GM21447 (cell line): ENCODE results near the gene SPAG17.
"Not testable (repeated sequence)": the region's sequence is repeated elsewhere in the genome, so short reads cannot be mapped to it uniquely, and the experiment has no call there.

ENCODE experiments used
- ATAC-seq: cut with Tn5 transposase; IDR thresholded peaks from one replicate; pipeline ENCODE4 v1.9.1; 2021; ENCODE audit not compliant: unreplicated experiment

Gene SPAG17

DNA sequence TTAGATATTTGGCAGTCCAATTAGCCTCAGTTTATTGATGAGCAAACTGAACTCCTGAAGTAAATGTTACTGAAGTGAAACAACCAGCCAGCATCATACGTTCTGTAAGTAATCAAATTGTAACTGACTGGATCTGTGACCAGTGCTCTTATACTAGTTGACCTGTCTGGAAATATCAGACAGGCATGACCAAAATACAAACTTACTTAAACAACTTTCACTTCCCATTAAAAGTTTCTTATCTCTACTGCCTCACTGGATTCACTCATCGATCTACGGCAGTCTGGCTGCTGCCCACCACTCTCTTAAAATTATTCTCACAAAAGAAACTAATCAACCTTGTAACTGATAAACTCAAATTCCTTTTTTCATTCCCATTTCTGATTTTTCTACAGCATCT is 199.1 kb downstream of the SPAG17 start:
- ATAC-seq = no peak

- ATAC-seq = no peak
These were observed 199.8 kb downstream of the SPAG17 start for GRCh38 chr1:117985239-117985638.

- ATAC-seq = no peak
These were observed 203.4 kb downstream of the SPAG17 start for GRCh38 chr1:117981455-117982192.

- no peak for ATAC-seq
These were observed 208.6 kb downstream of the SPAG17 start for GRCh38 chr1:117976381-117976780.

DNA sequence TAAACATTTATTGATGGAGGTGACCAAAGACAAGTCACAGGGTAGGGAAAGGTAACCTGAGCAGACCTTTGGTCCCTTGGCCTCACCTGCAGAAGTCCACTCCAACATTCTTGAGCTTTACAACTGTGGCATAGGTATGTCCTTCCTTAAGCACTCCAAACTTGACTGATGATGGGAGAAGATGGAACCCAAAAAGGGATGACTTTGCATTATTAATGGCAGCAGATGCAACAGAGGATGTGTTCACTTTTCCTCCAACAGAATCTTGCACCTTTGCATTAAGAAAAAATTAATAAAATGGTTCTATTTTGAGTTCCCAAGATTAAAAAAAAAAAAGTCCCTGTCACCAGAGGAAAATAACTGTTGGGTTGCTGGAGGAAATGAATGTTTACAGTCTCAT is 213.3 kb downstream of the SPAG17 start:
- no peak for ATAC-seq

DNA sequence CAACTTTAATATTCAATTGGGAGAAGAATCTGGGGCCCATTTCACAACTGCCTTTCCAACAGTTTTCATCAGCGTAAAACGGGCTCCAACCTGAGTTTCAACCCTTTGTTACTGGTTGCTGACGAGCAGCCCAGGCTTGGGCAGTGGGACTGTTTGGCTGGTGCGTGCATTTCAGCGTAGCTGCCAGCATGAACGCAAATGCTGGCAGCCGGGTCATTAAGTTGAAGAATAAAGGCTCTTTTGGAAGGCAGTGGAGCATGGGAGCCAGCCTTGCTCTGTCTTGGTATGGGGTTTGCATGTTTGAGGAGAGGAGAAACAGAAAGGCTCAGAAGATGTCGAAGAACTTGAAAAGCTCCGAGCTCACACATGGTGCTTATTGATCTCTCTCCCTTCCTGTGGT is 214.8 kb downstream of the SPAG17 start:
- ATAC-seq = no peak

DNA sequence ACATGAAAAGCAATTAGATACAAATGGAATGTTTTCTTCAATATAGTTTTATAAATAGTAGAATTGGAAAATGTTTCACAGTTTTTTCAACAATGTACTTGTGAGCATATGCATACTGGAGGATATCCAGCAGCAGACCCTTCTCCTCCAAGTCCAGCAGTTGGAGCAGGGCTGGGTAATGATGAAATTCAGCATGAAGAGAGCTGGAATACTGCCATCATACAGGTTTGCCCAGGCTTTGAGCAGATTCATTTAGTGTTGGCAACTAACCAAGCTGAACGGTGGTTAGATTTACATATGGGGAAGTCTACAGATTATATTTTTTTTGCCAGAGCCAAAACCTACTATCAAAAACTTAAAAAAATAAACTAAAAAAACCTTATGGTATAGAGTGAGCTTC is 217.1 kb downstream of the SPAG17 start:
- no peak for ATAC-seq

GRCh38 chr1:117967477-117967876 is 217.6 kb downstream of the SPAG17 start:
- no peak for ATAC-seq

DNA sequence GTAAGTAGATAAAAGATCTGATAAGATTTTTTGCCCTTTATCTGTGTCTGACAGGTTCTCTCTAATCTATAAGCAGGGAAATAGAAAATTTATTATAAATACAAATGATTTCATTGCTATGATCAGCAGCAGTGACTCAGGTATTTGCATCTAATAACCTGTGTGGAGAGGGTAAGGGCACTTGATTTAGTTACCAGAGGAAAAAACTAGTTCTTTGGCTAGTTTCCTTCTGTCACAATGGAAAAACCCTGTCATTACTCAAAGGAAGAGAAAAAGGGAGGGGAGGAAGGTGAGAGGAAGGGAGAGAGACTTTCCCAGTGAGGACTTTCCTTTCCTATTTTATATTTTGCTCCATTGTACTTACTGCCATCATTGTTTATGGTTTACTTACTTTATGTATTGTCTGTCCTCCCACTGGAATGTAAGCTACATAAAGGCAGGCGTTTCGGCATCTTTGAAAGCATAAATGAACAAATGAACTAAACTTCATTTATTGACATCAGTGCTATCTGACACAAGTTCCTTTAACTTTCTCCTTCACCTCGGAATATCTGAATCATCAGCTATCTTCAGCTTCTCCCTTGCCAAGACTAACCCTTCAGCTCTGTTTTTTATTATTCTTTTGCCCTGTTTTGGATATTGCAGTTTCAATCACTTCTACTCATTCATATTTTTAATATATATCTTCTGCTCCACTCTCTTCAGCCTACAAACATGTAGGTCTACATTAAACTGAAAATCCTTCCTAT is 220.6 kb downstream of the SPAG17 start:
- no peak for ATAC-seq

- ATAC-seq = no peak
These were observed 225.7 kb downstream of the SPAG17 start for GRCh38 chr1:117959364-117959763.

GRCh38 chr1:117952386-117952785 is 232.6 kb downstream of the SPAG17 start:
- ATAC-seq = no peak

GRCh38 chr1:117942293-117942692 is 242.7 kb downstream of the SPAG17 start:
- no peak for ATAC-seq

- no peak for ATAC-seq
These were observed 251.3 kb downstream of the SPAG17 start for GRCh38 chr1:117933769-117934168.

DNA sequence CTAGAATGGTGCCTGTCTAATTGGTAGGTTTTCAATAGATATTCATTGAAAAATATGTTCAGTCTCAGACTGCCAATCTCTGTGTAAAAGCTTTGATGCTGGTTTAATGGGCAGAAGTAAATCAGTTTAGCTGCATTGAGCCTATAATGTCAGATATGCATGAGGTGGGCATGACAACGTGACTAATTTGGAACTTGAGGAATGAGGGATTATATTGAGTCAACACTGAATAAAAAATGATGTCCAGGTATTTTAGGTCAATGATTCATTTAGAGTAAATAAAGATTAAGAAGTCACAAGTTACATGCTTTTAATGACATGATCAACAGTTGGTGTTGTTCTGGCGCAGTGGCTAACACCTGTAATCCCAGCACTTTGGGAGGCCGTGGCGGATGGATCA is 252.5 kb downstream of the SPAG17 start:
- no peak for ATAC-seq

- no peak for ATAC-seq
These were observed 254.5 kb downstream of the SPAG17 start for GRCh38 chr1:117930484-117930883.

DNA sequence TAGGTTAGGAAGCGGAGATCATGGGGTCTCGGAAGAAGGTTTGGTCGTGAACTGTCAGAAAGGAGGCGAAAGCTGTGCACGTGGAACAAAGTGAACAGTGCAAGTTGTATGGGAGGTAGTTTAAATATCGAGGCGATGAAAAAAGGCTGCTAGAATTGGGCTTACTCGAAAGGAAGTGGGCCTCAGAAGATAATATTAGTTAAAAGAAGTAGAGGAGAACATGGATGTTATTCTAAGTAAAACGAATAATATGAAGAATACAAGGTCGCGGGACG is 254.9 kb downstream of the SPAG17 start:
- no peak for ATAC-seq

GRCh38 chr1:117929343-117930172 is 255.5 kb downstream of the SPAG17 start, which contains the start of the genes GDAP2 and WDR3:
Gene GDAP2, minus strand, starts transcription at chr1:117929621. Its CDS starts 9,264 bp downstream, at chr1:117920357.
Gene WDR3, plus strand, starts transcription at chr1:117929739. Its CDS starts 3,581 bp downstream, at chr1:117933320.
- peak; percentile 93 for ATAC-seq

DNA sequence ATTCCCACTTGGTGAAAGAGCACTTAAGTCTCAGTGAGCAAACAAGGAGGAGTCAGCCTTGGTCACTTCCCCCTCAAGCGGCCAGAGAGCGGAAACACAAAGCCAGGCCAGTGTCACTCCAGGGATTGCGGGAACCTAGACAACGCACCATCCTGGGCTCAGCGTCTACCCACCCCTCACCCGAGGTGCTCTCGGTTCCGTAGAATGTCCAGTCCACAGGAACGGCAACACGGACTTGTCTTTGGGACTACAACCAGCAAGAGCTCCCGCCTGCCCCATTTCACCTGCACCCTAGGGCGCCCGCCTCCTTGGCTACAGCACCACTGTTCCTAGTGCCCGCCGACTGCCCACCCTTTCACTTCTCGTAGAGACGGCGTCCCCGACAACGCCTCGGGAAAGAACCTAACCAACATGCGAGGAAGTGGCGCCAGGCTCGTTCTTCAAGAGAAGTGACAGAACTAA is 256.1 kb downstream of the SPAG17 start:
- peak; percentile 48 for ATAC-seq

DNA sequence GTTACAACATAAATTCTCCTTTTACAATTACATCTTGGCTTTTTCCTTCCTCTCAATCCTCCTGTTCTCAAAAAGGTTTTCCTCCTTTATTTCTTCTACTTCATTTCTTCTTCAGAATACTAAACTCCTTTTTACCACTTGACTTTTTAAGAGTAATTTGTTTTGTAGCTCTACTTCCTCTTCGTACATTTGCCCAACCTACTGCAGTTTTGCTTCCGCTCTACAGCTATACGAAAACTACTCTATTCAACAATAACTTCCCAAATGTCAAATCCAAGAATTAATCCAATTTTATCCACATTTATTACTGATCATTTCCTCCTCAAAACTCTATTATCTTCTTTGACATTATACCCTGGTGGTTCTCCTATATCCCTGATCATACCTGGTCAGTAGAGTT is 259.0 kb downstream of the SPAG17 start:
- ATAC-seq = no peak

DNA sequence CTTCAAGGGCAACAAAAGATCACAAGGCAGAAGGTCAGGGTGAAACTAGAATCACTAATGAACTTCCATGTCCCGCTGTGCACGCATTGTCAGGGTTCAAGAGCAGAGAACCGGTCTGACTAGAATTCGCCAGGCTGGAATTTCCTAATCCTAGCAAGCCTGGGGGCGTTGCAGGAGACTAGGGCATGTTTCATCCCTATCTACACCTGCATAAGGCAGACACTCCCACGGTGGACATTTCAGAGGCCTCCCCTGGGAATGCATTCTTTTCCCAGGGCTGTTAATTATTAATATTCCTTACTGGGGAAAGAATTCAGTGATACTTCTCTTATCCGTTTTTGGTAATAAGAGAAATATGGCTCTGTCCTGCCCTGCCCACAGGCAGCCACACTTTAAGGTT is 262.3 kb downstream of the SPAG17 start:
- ATAC-seq = not testable (repeated sequence)

DNA sequence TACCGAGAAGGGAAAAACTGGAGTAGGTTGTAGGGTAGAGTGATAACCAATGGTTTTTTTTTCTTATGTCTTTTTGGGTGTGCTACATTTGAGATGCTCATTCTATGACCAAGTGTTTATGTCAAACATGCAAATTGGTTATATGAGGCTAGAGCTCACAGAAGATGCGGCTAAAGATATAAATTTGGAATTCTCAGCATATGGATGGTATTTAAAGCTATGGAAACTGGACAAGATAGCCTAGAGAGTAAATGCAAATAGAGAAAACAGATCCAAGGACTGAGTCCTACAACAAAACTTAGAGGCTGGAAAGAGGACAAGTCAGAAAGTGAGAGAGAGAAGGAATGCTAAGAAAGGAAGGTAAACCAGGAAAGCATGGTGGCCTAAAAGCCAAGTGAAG is 263.0 kb downstream of the SPAG17 start:
- no peak for ATAC-seq

GRCh38 chr1:117919376-117919775 is 265.7 kb downstream of the SPAG17 start:
- ATAC-seq = no peak
